ENCODE measurements around the gene PPAT.

The PPAT gene

GRCh38 chr4:56434599-56435139, 746 bp downstream of the PPAT start:
- TF ChIP-seq CTCF (conservative IDR thresholded peaks at IDR 0.05; ENCODE audit: low read depth, low read length) = no peak
- DNase-seq (ENCODE audit: low read depth) = no peak

GRCh38 chr4:56433280-56433679, 2.1 kb downstream of the PPAT start:
- no peak for DNase-seq (ENCODE audit: low read depth)
- H3K4me3 ChIP-seq (ENCODE audit: low read length) = no peak overlapping the region
- no peak for TF ChIP-seq CTCF (conservative IDR thresholded peaks at IDR 0.05; ENCODE audit: low read depth, low read length)

More at GRCh38 chr4:56434599-56435139, 746 bp downstream of the PPAT start:
- peak overlapping the region; percentile 62 for H3K4me3 ChIP-seq (ENCODE audit: low read length)

GRCh38 chr4:56430203-56430602, 5.2 kb downstream of the PPAT start:
- H3K4me3 ChIP-seq (ENCODE audit: low read length) = no peak overlapping the region
- no peak for DNase-seq (ENCODE audit: low read depth)
- no peak for TF ChIP-seq CTCF (conservative IDR thresholded peaks at IDR 0.05; ENCODE audit: low read depth, low read length)

GRCh38 chr4:56427179-56427578, 8.2 kb downstream of the PPAT start:
- no peak for TF ChIP-seq CTCF (conservative IDR thresholded peaks at IDR 0.05; ENCODE audit: low read depth, low read length)

GRCh38 chr4:56426273-56426672, 9.1 kb downstream of the PPAT start:
- DNase-seq (ENCODE audit: low read depth) = no peak
- no peak overlapping the region for H3K4me3 ChIP-seq (ENCODE audit: low read length)
- no peak for TF ChIP-seq CTCF (conservative IDR thresholded peaks at IDR 0.05; ENCODE audit: low read depth, low read length)

More at GRCh38 chr4:56427179-56427578, 8.2 kb downstream of the PPAT start:
- H3K4me3 ChIP-seq (ENCODE audit: low read length) = no peak overlapping the region
- no peak for DNase-seq (ENCODE audit: low read depth)

- H3K4me3 ChIP-seq (ENCODE audit: low read length) = no peak overlapping the region
- no peak for DNase-seq (ENCODE audit: low read depth)
- no peak for TF ChIP-seq CTCF (conservative IDR thresholded peaks at IDR 0.05; ENCODE audit: low read depth, low read length)
These were observed 9.9 kb downstream of the PPAT start for GRCh38 chr4:56425518-56425917.

GRCh38 chr4:56424697-56425514, 10.5 kb downstream of the PPAT start:
- DNase-seq (ENCODE audit: low read depth) = no peak

More at GRCh38 chr4:56424697-56425514, 10.5 kb downstream of the PPAT start:
- peak; percentile 67 for TF ChIP-seq CTCF (conservative IDR thresholded peaks at IDR 0.05; ENCODE audit: low read depth, low read length)
- no peak overlapping the region for H3K4me3 ChIP-seq (ENCODE audit: low read length)

Data from retinal pigment epithelial cell (primary cell).